H1 (cell line): ENCODE measurements around the gene PTH1R. TPM values are rescaled to one million over a fixed set of nuclear protein-coding genes. Genes with fewer than 3 reads are reported as not detected.

Experiments used
- EGR1 ChIP-seq: IDR thresholded peaks from 2 replicates; pipeline ENCODE4 v1.6.1; 2011; ENCODE audit warnings: low read depth, low read length, borderline replicate concordance
- JUN ChIP-seq: IDR thresholded peaks from 2 replicates; pipeline ENCODE4 v1.6.1; 2011; ENCODE audit warnings: low read depth, mild to moderate bottlenecking, improper control_type of control experiment, low read length
- KDM1A ChIP-seq: fragments of 200-600, 300-600 bp; sonication (generic); IDR thresholded peaks from 2 replicates; pipeline ENCODE4 v1.7.1; 2016; ENCODE audit warnings: mild to moderate bottlenecking, low read length, borderline replicate concordance
- KDM4A ChIP-seq: IDR thresholded peaks from one replicate; pipeline ENCODE4 v1.7.1; 2012; ENCODE audit warnings: low read depth, mild to moderate bottlenecking, moderate library complexity, low read length, inconsistent platforms; ENCODE audit not compliant: severe bottlenecking
- POLR2AphosphoS5 ChIP-seq: IDR thresholded peaks from 2 replicates; pipeline ENCODE4 v1.6.1; 2011; ENCODE audit warnings: low read depth, low read length
- RFX5 ChIP-seq: IDR thresholded peaks from 2 replicates; pipeline ENCODE4 v1.6.1; 2011; ENCODE audit warnings: low read depth, low read length, improper control_type of control experiment, borderline replicate concordance
- SIX5 ChIP-seq: IDR thresholded peaks from 2 replicates; pipeline ENCODE4 v1.6.1; 2011; ENCODE audit warnings: mild to moderate bottlenecking, low read depth, low read length
- SP1 ChIP-seq: IDR thresholded peaks from 2 replicates; pipeline ENCODE4 v1.6.1; 2011; ENCODE audit warnings: low read depth, low read length
- TAF1 ChIP-seq: IDR thresholded peaks from 2 replicates; pipeline ENCODE4 v1.6.1; 2011; ENCODE audit warnings: mild to moderate bottlenecking, low read depth, low read length
- TCF12 ChIP-seq: IDR thresholded peaks from 2 replicates; pipeline ENCODE4 v1.6.1; 2011; ENCODE audit warnings: low read depth, mild to moderate bottlenecking, low read length
- polyA plus RNA-seq, 7 experiments: library from polyadenylated mRNA; depleted of rRNA in 3 of 7; stranded (reverse) in 5 of 7; unstranded in 2 of 7; fragments of >200 nt in 5 of 7; fragments of 200-250 nt in 2 of 7; gene quantifications; 1 replicate in 5 of 7; 2 replicates in 1 of 7; 4 replicates in 1 of 7; pipeline versions ENCODE4 v1.2.1 to v1.2.3, GENCODE V29; 2011 to 2013; ENCODE audit warnings: missing spikeins in 2 of 7, mixed read lengths in 2 of 7
- total RNA-seq: library from RNA; stranded (reverse); fragmentation: NEBNext Ultra II Directional; extraction: Animal tissue kit (Norgen Biotek cat#: 25700); gene quantifications from 2 replicates; pipeline ENCODE4 v1.2.1, GENCODE V29; 2021
- TF ChIP-seq, protein P1 (sequence below): IDR thresholded peaks from 2 replicates; pipeline ENCODE4 v1.6.1; 2012; ENCODE audit warnings: low read length, inconsistent platforms

PTH1R gene
- total and polyA plus RNA-seq, 2 of the 8 experiments (the other 6 are each of a cell fraction or from before 2014, with no cell fraction given) = 0.57 to 1.5 TPM

DNA sequence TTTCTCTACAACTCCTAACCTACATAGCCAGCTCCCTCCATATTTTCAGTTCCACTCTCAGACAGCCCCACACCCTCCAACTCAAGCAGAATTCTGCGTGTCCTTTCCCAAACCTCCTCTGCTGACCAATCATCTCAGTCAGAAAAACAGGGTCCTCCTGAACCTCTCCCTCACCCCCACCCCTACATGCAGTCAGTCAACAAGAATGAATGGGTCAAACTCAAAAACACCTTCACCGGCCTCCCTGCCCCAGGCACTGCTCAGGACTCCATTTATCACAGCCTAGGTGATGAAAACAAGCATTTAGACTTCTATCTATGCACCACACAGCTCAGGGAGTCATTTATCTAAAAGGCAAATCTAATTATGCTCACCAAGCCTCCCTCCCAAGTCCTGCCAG is 46.7 kb upstream of the PTH1R start (continued):
- TF ChIP-seq RFX5 (no peak), KDM4A (no peak), TCF12 (no peak), KDM1A (no peak), JUN (no peak), SP1 (no peak), SIX5 (no peak), TAF1 (no peak), POLR2AphosphoS5 (no peak), EGR1 (no peak)
- TF ChIP-seq, protein P1, sequence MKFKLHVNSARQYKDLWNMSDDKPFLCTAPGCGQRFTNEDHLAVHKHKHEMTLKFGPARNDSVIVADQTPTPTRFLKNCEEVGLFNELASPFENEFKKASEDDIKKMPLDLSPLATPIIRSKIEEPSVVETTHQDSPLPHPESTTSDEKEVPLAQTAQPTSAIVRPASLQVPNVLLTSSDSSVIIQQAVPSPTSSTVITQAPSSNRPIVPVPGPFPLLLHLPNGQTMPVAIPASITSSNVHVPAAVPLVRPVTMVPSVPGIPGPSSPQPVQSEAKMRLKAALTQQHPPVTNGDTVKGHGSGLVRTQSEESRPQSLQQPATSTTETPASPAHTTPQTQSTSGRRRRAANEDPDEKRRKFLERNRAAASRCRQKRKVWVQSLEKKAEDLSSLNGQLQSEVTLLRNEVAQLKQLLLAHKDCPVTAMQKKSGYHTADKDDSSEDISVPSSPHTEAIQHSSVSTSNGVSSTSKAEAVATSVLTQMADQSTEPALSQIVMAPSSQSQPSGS = no peak
